Esophagus squamous epithelium (tissue), 5 donors: ENCODE measurements around the gene PILRB. TPM values are rescaled to one million over a fixed set of nuclear protein-coding genes. Genes with fewer than 3 reads are reported as not detected.

Source experiments
- DNase-seq: peaks from one replicate; lab custom pipeline; 2025; lab: John Stamatoyannopoulos, UW
- H3K27ac ChIP-seq, 4 donors: fragments of 200-600 bp; sonication (generic); one replicate each; pipeline ENCODE4 v1.5.1; 2016 to 2019; ENCODE audit warnings: mild to moderate bottlenecking in 1 of 4
- H3K27me3 ChIP-seq, 4 donors: fragments of 200-600 bp; sonication (generic); 1 replicate in 3 of 4; 2 replicates in 1 of 4; pipeline versions ENCODE4 v1.5.1 to v1.6.0; 2017 to 2021; ENCODE audit warnings: antibody characterized with exemption in 1 of 4
- H3K36me3 ChIP-seq, 3 donors: fragments of 200-600 bp; sonication (generic); one replicate each; pipeline ENCODE4 v1.5.1; 2016 to 2019
- H3K4me1 ChIP-seq, 3 donors: fragments of 200-600 bp; sonication (generic); one replicate each; pipeline ENCODE4 v1.5.1; 2017 to 2019
- H3K4me3 ChIP-seq, 4 donors: fragments of 200-600 bp; sonication (generic); 1 replicate in 3 of 4; 2 replicates in 1 of 4; pipeline ENCODE4 v1.5.1; 2016 to 2019; ENCODE audit warnings: mild to moderate bottlenecking in 2 of 4, moderate library complexity in 1 of 4
- H3K9me3 ChIP-seq, 3 donors: fragments of 200-600 bp; sonication (generic); one replicate each; pipeline ENCODE4 v1.5.1; 2016 to 2019
- CTCF ChIP-seq, 6 experiments: fragments of 450-650 bp in 4 of 6; fragments of 200-600 bp in 2 of 6; sonication (generic) in 2 of 6; IDR thresholded peaks; one replicate each; pipeline ENCODE4 v1.5.1; 2016 to 2019; ENCODE audit warnings: antibody characterized with exemption in 6 of 6, mild to moderate bottlenecking in 4 of 6, moderate library complexity in 4 of 6
- POLR2A ChIP-seq, 4 donors: fragments of 450-650 bp; IDR thresholded peaks; one replicate each; pipeline ENCODE4 v1.6.1; 2017; ENCODE audit warnings: antibody characterized with exemption in 4 of 4, mild to moderate bottlenecking in 4 of 4, moderate library complexity in 3 of 4
- WGBS, 2 donors: methylation state at CpG; one replicate each; pipeline ENCODE4 v1.1.5; 2018; 5-methylcytosine and 5-hydroxymethylcytosine counted together
- intact Hi-C: fragments of 100-400 bp; cut with DNase I; formaldehyde crosslinking; loops from one replicate; pipeline ENCODE4 v1.15.0; 2022
- total RNA-seq, 4 donors: library from RNA; depleted of rRNA; stranded (reverse); fragments of >200 nt; gene quantifications; one replicate each; pipeline ENCODE4 v1.1.0, GENCODE V29; 2016
- donor health status: DM: yes; HTN: yes; CAD: no.

The PILRB gene
- total RNA-seq, 4 donors from 2014 or later = 11.1 to 38.1 (median 25.7) TPM

GRCh38 chr7:100398239-100398638 is 40.3 kb downstream of the PILRB start:
- intact Hi-C loops = no loop called here
- no peaks in the 10 kb centered on the region for H3K36me3 ChIP-seq

DNA sequence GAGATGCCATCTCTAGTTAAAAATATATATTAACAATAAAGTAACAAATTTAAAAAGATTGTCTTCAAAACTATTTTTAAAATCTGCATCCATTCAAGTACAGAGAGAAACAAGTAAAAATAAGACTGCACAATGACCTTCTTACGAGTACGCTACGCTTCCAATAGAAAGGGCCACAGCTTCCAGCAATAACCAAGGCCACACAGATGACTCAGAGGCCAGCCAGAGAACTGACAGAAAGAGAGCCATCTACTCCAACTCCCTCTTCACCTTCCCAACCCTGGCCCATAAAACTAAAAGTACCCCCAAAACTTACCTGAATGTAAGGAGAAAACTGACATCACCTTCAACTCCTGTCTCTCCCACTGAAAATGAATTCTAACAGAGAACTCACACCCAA is 42.1 kb downstream of the PILRB start:
- 97% methylated on average over 3 of the region's 3 CpGs for WGBS, 2 donors
- no peak for DNase-seq
- TF ChIP-seq POLR2A (IDR thresholded peaks at IDR 0.05) = no peak
- TF ChIP-seq CTCF (IDR thresholded peaks at IDR 0.05) = no peak

More at GRCh38 chr7:100398239-100398638, 40.3 kb downstream of the PILRB start:
- Histone ChIP-seq H3K9me3 (no peaks in the 10 kb centered on the region), H3K27ac (no peak overlapping the region), H3K4me1 (peaks cover 0 to 4% (median 0%) of the 10 kb centered on the region in 3 donors), H3K4me3 (no peak overlapping the region), H3K27me3 (no peaks in the 10 kb centered on the region)
- 39 to 59% methylated on average over 2 of the region's 2 CpGs for WGBS, 2 donors
- TF ChIP-seq CTCF (IDR thresholded peaks at IDR 0.05) (no peak), POLR2A (IDR thresholded peaks at IDR 0.05) (no peak)
- DNase-seq = no peak

GRCh38 chr7:100400656-100401055 is 42.7 kb downstream of the PILRB start:
- H3K9me3 ChIP-seq = no peaks in the 10 kb centered on the region
- no peak for TF ChIP-seq CTCF (IDR thresholded peaks at IDR 0.05)
- no peak for TF ChIP-seq POLR2A (IDR thresholded peaks at IDR 0.05)
- intact Hi-C loops = no loop called here
- H3K27me3 ChIP-seq = no peaks in the 10 kb centered on the region
- 86 to 100% methylated on average over 2 to 10 of the region's 11 CpGs for WGBS, 2 donors
- no peak overlapping the region for H3K4me3 ChIP-seq
- H3K27ac ChIP-seq = no peak overlapping the region
- no peak for DNase-seq
- H3K36me3 ChIP-seq = no peaks in the 10 kb centered on the region
- peaks cover 0 to 4% (median 0%) of the 10 kb centered on the region in 3 donors for H3K4me1 ChIP-seq

More for the DNA sequence above, 42.1 kb downstream of the PILRB start:
- H3K27ac ChIP-seq = no peak overlapping the region
- H3K27me3 ChIP-seq = no peaks in the 10 kb centered on the region
- no peaks in the 10 kb centered on the region for H3K9me3 ChIP-seq
- H3K4me1 ChIP-seq = peaks cover 0 to 4% (median 0%) of the 10 kb centered on the region in 3 donors
- H3K4me3 ChIP-seq = no peak overlapping the region
- no peaks in the 10 kb centered on the region for H3K36me3 ChIP-seq
- intact Hi-C loops = no loop called here

DNA sequence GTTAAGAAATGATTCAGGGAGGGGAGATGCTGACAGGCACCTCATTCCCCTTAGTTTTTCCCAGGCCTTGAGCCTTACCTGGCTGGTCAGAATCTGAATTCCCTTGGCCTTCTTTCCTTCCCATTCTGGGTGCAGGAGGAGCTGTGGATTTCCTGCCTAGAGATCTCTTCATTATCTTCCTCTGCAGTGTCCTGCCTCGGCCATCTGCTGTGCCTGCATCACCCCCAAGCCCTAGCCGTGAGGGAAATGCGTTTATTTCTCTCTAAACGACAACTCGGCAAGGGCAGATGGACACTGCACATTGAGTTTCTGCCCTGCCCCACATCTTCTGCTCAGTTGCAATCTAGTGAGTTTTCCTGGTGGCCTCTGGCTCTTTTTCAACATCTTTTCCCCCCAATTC is 43.9 kb downstream of the PILRB start:
- WGBS, 2 donors = 66 to 72% methylated on average over 5 of the region's 5 CpGs
- Histone ChIP-seq H3K27ac (no peak overlapping the region), H3K4me1 (peaks cover 0 to 6% (median 0%) of the 10 kb centered on the region in 3 donors), H3K9me3 (no peaks in the 10 kb centered on the region), H3K27me3 (no peaks in the 10 kb centered on the region), H3K36me3 (no peaks in the 10 kb centered on the region), H3K4me3 (no peak overlapping the region)
- no peak for DNase-seq
- intact Hi-C loops = no loop called here
- TF ChIP-seq CTCF (IDR thresholded peaks at IDR 0.05) = no peak
- TF ChIP-seq POLR2A (IDR thresholded peaks at IDR 0.05) = no peak

DNA sequence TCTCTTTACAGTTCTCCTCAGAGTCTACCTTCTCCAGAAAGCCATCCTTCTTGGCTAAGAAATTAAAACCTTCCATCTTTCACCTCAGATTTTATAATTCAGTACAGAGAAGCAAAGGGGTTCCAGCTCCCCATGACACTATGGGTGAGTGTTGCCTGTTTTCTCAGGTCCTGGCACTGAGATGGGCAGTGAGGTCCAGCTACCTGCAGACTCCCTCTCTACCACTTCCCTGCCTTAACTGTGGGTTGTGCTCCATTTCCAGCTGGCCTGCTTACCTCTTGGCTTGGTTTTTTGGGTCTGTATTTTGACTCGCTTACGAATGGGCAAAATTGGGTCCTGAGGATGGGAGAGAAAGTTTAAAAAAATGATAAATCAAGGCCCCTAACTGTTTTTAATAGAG is 44.3 kb downstream of the PILRB start:
- H3K9me3 ChIP-seq = no peaks in the 10 kb centered on the region
- intact Hi-C loops = no loop called here
- no peak overlapping the region for H3K4me3 ChIP-seq
- no peak for DNase-seq
- peaks cover 0 to 7% (median 0%) of the 10 kb centered on the region in 3 donors for H3K4me1 ChIP-seq
- H3K27ac ChIP-seq = no peak overlapping the region
- H3K27me3 ChIP-seq = no peaks in the 10 kb centered on the region
- no peaks in the 10 kb centered on the region for H3K36me3 ChIP-seq
- WGBS, 2 donors = 100% methylated on average over 2 of the region's 2 CpGs
- no peak for TF ChIP-seq CTCF (IDR thresholded peaks at IDR 0.05)
- TF ChIP-seq POLR2A (IDR thresholded peaks at IDR 0.05) = no peak
